ENCODE measurements around the gene SH3BP2. TPM values are rescaled to one million over a fixed set of nuclear protein-coding genes. Genes with fewer than 3 reads are reported as not detected.

Gene SH3BP2
- polyA plus RNA-seq, 1 donor, result 45.9 TPM

GRCh38 chr4:2816401-2816954 lies 23.6 kb downstream of the SH3BP2 start:
- Histone ChIP-seq H3K4me3 (ENCODE audit: low read length) (no peak overlapping the region), H3K36me3 (ENCODE audit: control insufficient read depth, insufficient read depth, low read length) (peaks cover 13% of the 10 kb centered on the region), H3K27ac (ENCODE audit: low read length) (no peak overlapping the region), H3K27me3 (ENCODE audit: control insufficient read depth, insufficient read depth, low read length) (no peaks in the 10 kb centered on the region), H3K4me1 (ENCODE audit: control insufficient read depth, insufficient read depth, low read length) (peaks cover 22% of the 10 kb centered on the region), H3K9me3 (ENCODE audit: control insufficient read depth, low read depth, low read length) (no peaks in the 10 kb centered on the region)
- DNase-seq, result no peak
- 100% methylated on average over 1 of the region's 1 CpG for WGBS (ENCODE audit: insufficient coverage, low lambda C conversion rate)

GRCh38 chr4:2817137-2817536 lies 24.3 kb downstream of the SH3BP2 start:
- no peaks in the 10 kb centered on the region for H3K27me3 ChIP-seq (ENCODE audit: control insufficient read depth, insufficient read depth, low read length)
- no peaks in the 10 kb centered on the region for H3K9me3 ChIP-seq (ENCODE audit: control insufficient read depth, low read depth, low read length)
- 100% methylated on average over 1 of the region's 4 CpGs for WGBS (ENCODE audit: insufficient coverage, low lambda C conversion rate)
- H3K27ac ChIP-seq (ENCODE audit: low read length), result no peak overlapping the region
- H3K36me3 ChIP-seq (ENCODE audit: control insufficient read depth, insufficient read depth, low read length), result peaks cover 14% of the 10 kb centered on the region
- H3K4me3 ChIP-seq (ENCODE audit: low read length), result peak overlapping the region; percentile 50
- DNase-seq, result no peak
- peaks cover 16% of the 10 kb centered on the region for H3K4me1 ChIP-seq (ENCODE audit: control insufficient read depth, insufficient read depth, low read length)

GRCh38 chr4:2817701-2818350 lies 24.9 kb downstream of the SH3BP2 start:
- Histone ChIP-seq H3K27me3 (ENCODE audit: control insufficient read depth, insufficient read depth, low read length) (no peaks in the 10 kb centered on the region), H3K9me3 (ENCODE audit: control insufficient read depth, low read depth, low read length) (no peaks in the 10 kb centered on the region), H3K4me1 (ENCODE audit: control insufficient read depth, insufficient read depth, low read length) (peaks cover 10% of the 10 kb centered on the region), H3K4me3 (ENCODE audit: low read length) (peak overlapping the region; percentile 50), H3K27ac (ENCODE audit: low read length) (peak overlapping the region; percentile 36), H3K36me3 (ENCODE audit: control insufficient read depth, insufficient read depth, low read length) (peaks cover 20% of the 10 kb centered on the region)
- WGBS (ENCODE audit: insufficient coverage, low lambda C conversion rate), result no CpG with 5 or more reads among the region's 65 CpGs
- peak in 1 of 2 donors; percentile 76 for DNase-seq

GRCh38 chr4:2818351-2818939 lies 25.6 kb downstream of the SH3BP2 start:
- WGBS (ENCODE audit: insufficient coverage, low lambda C conversion rate), result no CpG with 5 or more reads among the region's 54 CpGs
- H3K27me3 ChIP-seq (ENCODE audit: control insufficient read depth, insufficient read depth, low read length), result no peaks in the 10 kb centered on the region
- no peak overlapping the region for H3K27ac ChIP-seq (ENCODE audit: low read length)
- H3K36me3 ChIP-seq (ENCODE audit: control insufficient read depth, insufficient read depth, low read length), result peaks cover 26% of the 10 kb centered on the region
- DNase-seq, result peak in 1 of 2 donors; percentile 39
- peaks cover 6% of the 10 kb centered on the region for H3K4me1 ChIP-seq (ENCODE audit: control insufficient read depth, insufficient read depth, low read length)
- H3K4me3 ChIP-seq (ENCODE audit: low read length), result peak overlapping the region; percentile 65
- no peaks in the 10 kb centered on the region for H3K9me3 ChIP-seq (ENCODE audit: control insufficient read depth, low read depth, low read length)

GRCh38 chr4:2819244-2820215 lies 26.6 kb downstream of the SH3BP2 start:
- H3K36me3 ChIP-seq (ENCODE audit: control insufficient read depth, insufficient read depth, low read length), result peaks cover 37% of the 10 kb centered on the region
- H3K9me3 ChIP-seq (ENCODE audit: control insufficient read depth, low read depth, low read length), result no peaks in the 10 kb centered on the region
- peaks cover 6% of the 10 kb centered on the region for H3K4me1 ChIP-seq (ENCODE audit: control insufficient read depth, insufficient read depth, low read length)
- no CpG with 5 or more reads among the region's 5 CpGs for WGBS (ENCODE audit: insufficient coverage, low lambda C conversion rate)
- no peak for DNase-seq
- H3K27ac ChIP-seq (ENCODE audit: low read length), result no peak overlapping the region
- H3K4me3 ChIP-seq (ENCODE audit: low read length), result peak overlapping the region; percentile 65
- H3K27me3 ChIP-seq (ENCODE audit: control insufficient read depth, insufficient read depth, low read length), result no peaks in the 10 kb centered on the region

- no peaks in the 10 kb centered on the region for H3K27me3 ChIP-seq (ENCODE audit: control insufficient read depth, insufficient read depth, low read length)
- peaks cover 45% of the 10 kb centered on the region for H3K36me3 ChIP-seq (ENCODE audit: control insufficient read depth, insufficient read depth, low read length)
- peaks cover 6% of the 10 kb centered on the region for H3K4me1 ChIP-seq (ENCODE audit: control insufficient read depth, insufficient read depth, low read length)
- H3K4me3 ChIP-seq (ENCODE audit: low read length), result no peak overlapping the region
- no peak for DNase-seq
- no peak overlapping the region for H3K27ac ChIP-seq (ENCODE audit: low read length)
- no peaks in the 10 kb centered on the region for H3K9me3 ChIP-seq (ENCODE audit: control insufficient read depth, low read depth, low read length)
- no CpG with 5 or more reads among the region's 13 CpGs for WGBS (ENCODE audit: insufficient coverage, low lambda C conversion rate)
Measured at GRCh38 chr4:2820216-2820982, 27.5 kb downstream of the SH3BP2 start.

GRCh38 chr4:2822461-2823300 lies 29.8 kb downstream of the SH3BP2 start:
- H3K9me3 ChIP-seq (ENCODE audit: control insufficient read depth, low read depth, low read length), result no peaks in the 10 kb centered on the region
- no peaks in the 10 kb centered on the region for H3K27me3 ChIP-seq (ENCODE audit: control insufficient read depth, insufficient read depth, low read length)
- H3K27ac ChIP-seq (ENCODE audit: low read length), result no peak overlapping the region
- H3K4me3 ChIP-seq (ENCODE audit: low read length), result no peak overlapping the region
- peaks cover 1% of the 10 kb centered on the region for H3K4me1 ChIP-seq (ENCODE audit: control insufficient read depth, insufficient read depth, low read length)
- WGBS (ENCODE audit: insufficient coverage, low lambda C conversion rate), result no CpG with 5 or more reads among the region's 23 CpGs
- DNase-seq, result no peak
- peaks cover 62% of the 10 kb centered on the region for H3K36me3 ChIP-seq (ENCODE audit: control insufficient read depth, insufficient read depth, low read length)

GRCh38 chr4:2823301-2823670 lies 30.4 kb downstream of the SH3BP2 start:
- H3K36me3 ChIP-seq (ENCODE audit: control insufficient read depth, insufficient read depth, low read length), result peaks cover 66% of the 10 kb centered on the region
- H3K27ac ChIP-seq (ENCODE audit: low read length), result no peak overlapping the region
- H3K4me1 ChIP-seq (ENCODE audit: control insufficient read depth, insufficient read depth, low read length), result no peaks in the 10 kb centered on the region
- H3K9me3 ChIP-seq (ENCODE audit: control insufficient read depth, low read depth, low read length), result no peaks in the 10 kb centered on the region
- H3K4me3 ChIP-seq (ENCODE audit: low read length), result no peak overlapping the region
- DNase-seq, result no peak
- H3K27me3 ChIP-seq (ENCODE audit: control insufficient read depth, insufficient read depth, low read length), result no peaks in the 10 kb centered on the region
- WGBS (ENCODE audit: insufficient coverage, low lambda C conversion rate), result no CpG with 5 or more reads among the region's 4 CpGs

- Histone ChIP-seq H3K27me3 (ENCODE audit: control insufficient read depth, insufficient read depth, low read length) (no peaks in the 10 kb centered on the region), H3K9me3 (ENCODE audit: control insufficient read depth, low read depth, low read length) (no peaks in the 10 kb centered on the region), H3K27ac (ENCODE audit: low read length) (no peak overlapping the region), H3K4me3 (ENCODE audit: low read length) (no peak overlapping the region), H3K36me3 (ENCODE audit: control insufficient read depth, insufficient read depth, low read length) (peaks cover 71% of the 10 kb centered on the region), H3K4me1 (ENCODE audit: control insufficient read depth, insufficient read depth, low read length) (no peaks in the 10 kb centered on the region)
- peak in 1 of 2 donors; percentile 51 for DNase-seq
- no CpG with 5 or more reads among the region's 14 CpGs for WGBS (ENCODE audit: insufficient coverage, low lambda C conversion rate)
Measured at GRCh38 chr4:2823671-2824328, 30.9 kb downstream of the SH3BP2 start.

Data from large intestine (tissue), 3 donors.